ENCODE measurements around the gene TTC22. TPM values are rescaled to one million over a fixed set of nuclear protein-coding genes. Genes with fewer than 3 reads are reported as not detected.

Gene TTC22
- total RNA-seq, 1 experiment from 2014 or later, result 3.0 TPM

DNA sequence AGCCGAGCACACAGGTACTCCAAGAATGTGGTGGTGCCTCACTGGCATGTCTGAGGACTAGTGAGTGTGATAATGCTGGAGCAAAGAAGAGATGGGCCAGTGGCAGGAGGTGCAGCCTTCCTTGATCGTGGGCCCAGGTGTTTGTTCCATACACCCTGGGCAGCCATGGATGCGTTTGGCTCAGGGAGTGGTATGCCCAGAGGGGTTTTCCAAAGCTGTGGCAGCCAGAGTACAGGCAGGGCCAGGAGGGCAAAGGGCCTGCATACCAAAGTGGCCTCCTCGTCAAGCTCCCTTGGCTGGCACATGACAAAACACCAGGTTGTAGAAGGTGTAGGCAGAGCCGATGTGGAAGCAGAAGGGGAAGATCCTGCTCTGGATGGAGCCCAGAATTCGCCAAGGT, 55.8 kb downstream of the TTC22 start:
- no peaks in the 10 kb centered on the region for H3K9me3 Mint-ChIP-seq (ENCODE audit: unreplicated experiment)
- no peaks in the 10 kb centered on the region for H3K27me3 Mint-ChIP-seq (ENCODE audit: insufficient read depth, unreplicated experiment)
- ChIA-PET POLR2A (interaction anchor here (1.2 kb wide), 1 partner anchor 18 kb away, joined by 4 read pairs; no protein-coding TSS in a partner anchor), CTCF (no interaction called here)
- no peak overlapping the region for H3K4me3 Mint-ChIP-seq (ENCODE audit: unreplicated experiment)
- intact Hi-C loops (cut with micrococcal nuclease), result no loop called here
- H3K4me1 Mint-ChIP-seq (ENCODE audit: insufficient read depth, unreplicated experiment), result no peaks in the 10 kb centered on the region
- TF ChIP-seq, protein P1, sequence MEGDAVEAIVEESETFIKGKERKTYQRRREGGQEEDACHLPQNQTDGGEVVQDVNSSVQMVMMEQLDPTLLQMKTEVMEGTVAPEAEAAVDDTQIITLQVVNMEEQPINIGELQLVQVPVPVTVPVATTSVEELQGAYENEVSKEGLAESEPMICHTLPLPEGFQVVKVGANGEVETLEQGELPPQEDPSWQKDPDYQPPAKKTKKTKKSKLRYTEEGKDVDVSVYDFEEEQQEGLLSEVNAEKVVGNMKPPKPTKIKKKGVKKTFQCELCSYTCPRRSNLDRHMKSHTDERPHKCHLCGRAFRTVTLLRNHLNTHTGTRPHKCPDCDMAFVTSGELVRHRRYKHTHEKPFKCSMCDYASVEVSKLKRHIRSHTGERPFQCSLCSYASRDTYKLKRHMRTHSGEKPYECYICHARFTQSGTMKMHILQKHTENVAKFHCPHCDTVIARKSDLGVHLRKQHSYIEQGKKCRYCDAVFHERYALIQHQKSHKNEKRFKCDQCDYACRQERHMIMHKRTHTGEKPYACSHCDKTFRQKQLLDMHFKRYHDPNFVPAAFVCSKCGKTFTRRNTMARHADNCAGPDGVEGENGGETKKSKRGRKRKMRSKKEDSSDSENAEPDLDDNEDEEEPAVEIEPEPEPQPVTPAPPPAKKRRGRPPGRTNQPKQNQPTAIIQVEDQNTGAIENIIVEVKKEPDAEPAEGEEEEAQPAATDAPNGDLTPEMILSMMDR (IDR thresholded peaks at IDR 0.05; ENCODE audit: unreplicated experiment), result no peak
- DNase-seq (ENCODE audit: unreplicated experiment), result no peak
- BruUV-seq (replicated peaks), result no TSS peak
- H3K27ac Mint-ChIP-seq (ENCODE audit: low read depth, unreplicated experiment), result no peak overlapping the region
- H3K36me3 Mint-ChIP-seq (ENCODE audit: insufficient read depth, unreplicated experiment), result peaks cover 9% of the 10 kb centered on the region

DNA sequence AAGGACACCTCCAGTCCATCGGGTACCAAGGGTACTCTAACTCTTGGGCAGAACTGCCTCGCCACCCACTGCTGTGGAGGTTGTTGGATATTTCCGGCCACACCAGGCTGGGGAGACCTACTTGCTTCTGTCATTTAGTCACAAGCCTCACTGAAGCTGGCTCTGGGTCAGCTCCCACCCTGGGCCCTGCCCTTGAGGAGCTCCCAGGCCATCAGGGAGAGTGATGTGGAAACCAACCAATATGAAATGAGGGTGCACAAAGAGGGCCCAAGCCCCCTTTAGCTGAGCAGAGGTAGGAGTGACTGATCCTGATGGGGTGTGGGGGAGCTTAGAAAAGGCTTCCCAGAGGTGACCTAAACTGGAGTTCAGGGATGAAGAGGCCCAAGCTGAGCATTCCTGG, 56.4 kb downstream of the TTC22 start:
- Mint-ChIP-seq H3K36me3 (ENCODE audit: insufficient read depth, unreplicated experiment) (peaks cover 14% of the 10 kb centered on the region), H3K9me3 (ENCODE audit: unreplicated experiment) (no peaks in the 10 kb centered on the region), H3K27ac (ENCODE audit: low read depth, unreplicated experiment) (no peak overlapping the region), H3K4me1 (ENCODE audit: insufficient read depth, unreplicated experiment) (no peaks in the 10 kb centered on the region), H3K27me3 (ENCODE audit: insufficient read depth, unreplicated experiment) (no peaks in the 10 kb centered on the region), H3K4me3 (ENCODE audit: unreplicated experiment) (no peak overlapping the region)
- ChIA-PET POLR2A (interaction anchor here (1.2 kb wide), 1 partner anchor 19 kb away, joined by 4 read pairs; no protein-coding TSS in a partner anchor), CTCF (interaction anchor here (0.6 kb wide), 1 partner anchor 259 kb away, joined by 3 read pairs; no protein-coding TSS in a partner anchor)
- TF ChIP-seq, protein P1 (IDR thresholded peaks at IDR 0.05; ENCODE audit: unreplicated experiment), result no peak
- intact Hi-C loops (cut with micrococcal nuclease), result no loop called here
- BruUV-seq (replicated peaks), result no TSS peak
- DNase-seq (ENCODE audit: unreplicated experiment), result no peak

DNA sequence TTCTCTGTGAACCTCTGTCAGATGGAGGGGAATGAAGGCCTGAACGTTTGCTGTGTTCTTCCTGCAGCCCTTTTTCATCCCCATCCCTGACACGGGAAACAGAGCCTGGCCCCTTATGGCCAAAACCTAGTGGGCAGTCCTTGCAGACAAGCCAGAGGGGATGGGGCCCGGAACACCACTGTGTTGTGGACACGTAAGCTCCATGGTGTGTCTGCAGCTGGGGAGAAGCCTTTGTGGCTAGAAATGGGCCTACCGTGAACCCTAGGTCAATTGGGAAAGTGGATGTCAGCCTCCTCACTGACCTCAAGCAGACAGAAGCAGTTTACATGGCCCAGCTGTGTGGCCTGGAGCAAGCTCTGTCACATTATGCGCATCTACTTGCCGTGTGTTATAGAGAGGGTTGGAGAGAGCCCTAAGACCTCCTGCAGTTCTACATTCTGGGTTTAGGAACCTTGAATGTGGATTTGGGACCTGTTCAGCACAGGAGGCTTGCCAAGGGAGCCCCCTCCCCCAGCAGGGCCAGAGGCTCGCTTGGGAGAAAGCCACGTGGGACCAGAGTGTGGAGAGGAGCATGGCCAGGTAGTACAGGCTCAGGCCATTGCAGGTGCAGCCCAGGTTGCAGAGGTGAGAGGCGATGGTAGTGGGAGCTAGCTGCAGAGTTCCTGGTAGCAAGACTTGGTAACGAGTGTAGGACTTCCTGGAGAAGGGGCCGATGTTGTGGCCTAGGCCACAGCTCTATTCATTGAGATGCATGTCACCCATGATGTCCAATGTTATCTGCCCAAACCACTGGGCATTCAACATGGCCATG, 57.5 kb downstream of the TTC22 start:
- Mint-ChIP-seq H3K4me1 (ENCODE audit: insufficient read depth, unreplicated experiment) (no peaks in the 10 kb centered on the region), H3K9me3 (ENCODE audit: unreplicated experiment) (no peaks in the 10 kb centered on the region), H3K27ac (ENCODE audit: low read depth, unreplicated experiment) (no peak overlapping the region), H3K36me3 (ENCODE audit: insufficient read depth, unreplicated experiment) (peaks cover 25% of the 10 kb centered on the region), H3K4me3 (ENCODE audit: unreplicated experiment) (no peak overlapping the region), H3K27me3 (ENCODE audit: insufficient read depth, unreplicated experiment) (no peaks in the 10 kb centered on the region)
- ChIA-PET POLR2A (interaction anchor here (0.6 kb wide), 1 partner anchor 325 kb away, joined by 4 read pairs; no protein-coding TSS in a partner anchor), CTCF (no interaction called here)
- TF ChIP-seq, protein P1 (IDR thresholded peaks at IDR 0.05; ENCODE audit: unreplicated experiment), result no peak
- no TSS peak for BruUV-seq (replicated peaks)
- intact Hi-C loops (cut with micrococcal nuclease), result no loop called here
- no peak for DNase-seq (ENCODE audit: unreplicated experiment)

DNA sequence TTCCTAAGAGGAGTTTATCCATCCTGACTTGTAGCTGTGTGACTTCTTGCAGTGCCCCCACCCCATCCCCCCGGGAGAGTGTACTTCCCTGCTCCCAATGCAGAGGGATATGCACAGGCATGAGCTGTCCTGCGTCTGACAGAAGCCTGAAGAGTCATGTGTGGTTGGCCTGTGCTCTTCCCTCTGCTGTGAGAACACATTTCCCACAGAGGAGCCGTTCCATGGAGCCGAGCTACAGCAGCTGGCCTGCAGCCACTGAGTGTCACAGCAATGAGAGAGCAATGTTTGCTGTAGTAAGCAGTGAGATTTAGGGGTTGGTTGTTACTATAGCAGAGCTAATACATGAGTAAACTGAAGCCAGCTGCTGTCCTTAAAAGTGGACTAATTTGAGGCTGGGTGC, 58.8 kb downstream of the TTC22 start:
- no peak for DNase-seq (ENCODE audit: unreplicated experiment)
- TF ChIP-seq, protein P1 (IDR thresholded peaks at IDR 0.05; ENCODE audit: unreplicated experiment), result no peak
- ChIA-PET POLR2A (no interaction called here), CTCF (no interaction called here)
- Mint-ChIP-seq H3K36me3 (ENCODE audit: insufficient read depth, unreplicated experiment) (peaks cover 38% of the 10 kb centered on the region), H3K4me3 (ENCODE audit: unreplicated experiment) (no peak overlapping the region), H3K27me3 (ENCODE audit: insufficient read depth, unreplicated experiment) (no peaks in the 10 kb centered on the region), H3K4me1 (ENCODE audit: insufficient read depth, unreplicated experiment) (no peaks in the 10 kb centered on the region), H3K9me3 (ENCODE audit: unreplicated experiment) (no peaks in the 10 kb centered on the region), H3K27ac (ENCODE audit: low read depth, unreplicated experiment) (no peak overlapping the region)
- no TSS peak for BruUV-seq (replicated peaks)
- intact Hi-C loops (cut with micrococcal nuclease), result no loop called here

All from MCF 10A (cell line).